ENCODE measurements around the gene PPP2R3A.

DNA sequence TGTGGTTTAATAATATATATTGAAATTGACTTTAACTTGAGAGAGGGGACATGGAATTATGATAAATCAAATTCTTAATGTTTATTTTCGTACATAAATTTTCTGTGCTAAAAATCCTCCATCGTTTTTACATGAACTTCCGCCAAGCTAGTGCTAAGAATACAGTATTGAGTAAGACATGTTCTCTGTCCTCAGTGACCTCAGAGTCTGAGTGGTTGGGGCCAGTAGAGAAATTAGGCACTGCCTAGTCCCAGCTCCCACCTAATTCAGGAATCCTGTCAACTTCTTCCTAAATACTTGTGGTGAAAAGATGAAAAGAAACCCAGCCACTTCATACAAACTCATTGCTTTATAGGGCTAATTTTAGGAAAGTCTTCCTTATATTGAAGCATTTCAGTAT is 110.3 kb downstream of the PPP2R3A start:
- no peak for TF ChIP-seq POLR2AphosphoS5 (IDR thresholded peaks at IDR 0.05)
- TF ChIP-seq POLR2A (IDR thresholded peaks at IDR 0.05): no peak
- no peak for TF ChIP-seq CTCF (IDR thresholded peaks at IDR 0.05)
